HG02610 (cell line): Measurements from ENCODE around the gene HSPBAP1.

ENCODE experiments used
- ATAC-seq: cut with Tn5 transposase; IDR thresholded peaks from one replicate; pipeline ENCODE4 v1.9.1; 2021; ENCODE audit warnings: mild to moderate bottlenecking, moderate library complexity; ENCODE audit not compliant: unreplicated experiment

The HSPBAP1 gene

DNA sequence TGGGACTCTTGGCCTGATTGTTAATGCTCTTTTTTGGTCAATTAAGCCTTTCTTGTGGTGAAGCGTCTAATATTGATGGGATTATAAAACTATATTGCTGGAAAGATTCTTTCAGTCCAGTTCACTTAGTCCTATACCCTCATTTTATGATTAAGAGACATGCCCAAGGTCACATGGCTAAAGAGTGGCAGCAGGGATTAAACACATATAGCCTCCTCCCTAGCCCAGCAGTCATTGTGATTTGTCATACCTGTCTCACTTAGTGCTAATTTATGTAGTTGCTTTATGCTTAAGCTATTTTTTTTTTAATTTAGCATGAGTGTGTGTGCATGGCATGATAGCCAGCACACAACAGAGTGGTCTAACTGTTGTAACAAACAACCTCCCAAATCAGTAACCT is 103.5 kb downstream of the HSPBAP1 start:
- ATAC-seq: no peak
